ENCODE results near the gene MON2.

Gene MON2

GRCh38 chr12:62584619-62585018 is 118.0 kb downstream of the MON2 start:
- H3K27ac ChIP-seq, result no peak overlapping the region
- TF ChIP-seq CTCF (conservative IDR thresholded peaks at IDR 0.05), result no peak

GRCh38 chr12:62586850-62587249 is 120.2 kb downstream of the MON2 start:
- no peak for TF ChIP-seq CTCF (conservative IDR thresholded peaks at IDR 0.05)
- H3K27ac ChIP-seq, result no peak overlapping the region

- no peak overlapping the region for H3K27ac ChIP-seq
- no peak for TF ChIP-seq CTCF (conservative IDR thresholded peaks at IDR 0.05)
These were observed 122.3 kb downstream of the MON2 start for GRCh38 chr12:62588916-62589315.

- TF ChIP-seq CTCF (conservative IDR thresholded peaks at IDR 0.05), result no peak
- H3K27ac ChIP-seq, result no peak overlapping the region
These were observed 130.6 kb downstream of the MON2 start for GRCh38 chr12:62597253-62597652.

GRCh38 chr12:62598846-62599245 is 132.2 kb downstream of the MON2 start:
- no peak for TF ChIP-seq CTCF (conservative IDR thresholded peaks at IDR 0.05)
- H3K27ac ChIP-seq, result no peak overlapping the region

- no peak overlapping the region for H3K27ac ChIP-seq
- TF ChIP-seq CTCF (conservative IDR thresholded peaks at IDR 0.05), result no peak; the same call in 1 of the 2 replicates
These were observed 133.3 kb downstream of the MON2 start for GRCh38 chr12:62599854-62600437.

- H3K27ac ChIP-seq, result peak overlapping the region; percentile 100
- no peak for TF ChIP-seq CTCF (conservative IDR thresholded peaks at IDR 0.05)
These were observed 135.1 kb downstream of the MON2 start for GRCh38 chr12:62601765-62602164.
